ENCODE data around the gene KRTAP19-8. TPM values are rescaled to one million over a fixed set of nuclear protein-coding genes. Genes with fewer than 3 reads are reported as not detected.

Gene KRTAP19-8
- total and polyA plus RNA-seq, 4 donors, result not detected

DNA sequence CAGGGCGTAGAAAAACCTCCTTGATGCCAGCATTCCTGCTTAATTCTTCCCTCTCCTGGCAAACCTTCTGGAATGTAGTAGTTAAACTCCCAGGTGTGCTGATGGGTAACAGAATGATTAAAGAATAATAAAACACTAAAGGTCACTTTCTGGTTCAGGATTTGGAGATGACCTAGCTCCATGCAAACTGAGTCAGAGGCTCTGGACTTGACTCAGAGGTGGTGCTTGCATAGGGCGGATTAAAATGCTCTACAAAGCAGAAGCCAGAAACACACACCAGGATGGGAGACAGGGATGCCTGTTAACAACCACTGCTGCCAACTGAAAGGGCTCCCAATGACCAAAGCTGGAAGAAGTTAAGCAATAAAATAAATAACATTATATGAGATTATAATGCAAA lies 41.5 kb downstream of the KRTAP19-8 start:
- Histone ChIP-seq H3K27ac (ENCODE audit: low read depth in 1 of 2, low read length in 2 of 2) (no peak overlapping the region), H3K27me3 (ENCODE audit: control insufficient read depth in 4 of 4, insufficient read depth in 4 of 4, low read length in 3 of 4) (no peaks in the 10 kb centered on the region), H3K9ac (ENCODE audit: low read depth in 1 of 2, low read length in 2 of 2) (no peak overlapping the region), H3K4me1 (ENCODE audit: control insufficient read depth in 4 of 4, insufficient read depth in 4 of 4, low read length in 3 of 4) (no peaks in the 10 kb centered on the region), H3K36me3 (ENCODE audit: control insufficient read depth in 4 of 4, insufficient read depth in 3 of 4, low read depth in 1 of 4, low read length in 3 of 4) (no peaks in the 10 kb centered on the region), H3K9me3 (ENCODE audit: control insufficient read depth in 4 of 4, low read length in 3 of 4) (no peaks in the 10 kb centered on the region), H3K4me3 (ENCODE audit: low read depth in 1 of 3, low read length in 3 of 3) (no peak overlapping the region)
- TF ChIP-seq SP1 (IDR thresholded peaks at IDR 0.05), result no peak
- TF ChIP-seq, protein P1, sequence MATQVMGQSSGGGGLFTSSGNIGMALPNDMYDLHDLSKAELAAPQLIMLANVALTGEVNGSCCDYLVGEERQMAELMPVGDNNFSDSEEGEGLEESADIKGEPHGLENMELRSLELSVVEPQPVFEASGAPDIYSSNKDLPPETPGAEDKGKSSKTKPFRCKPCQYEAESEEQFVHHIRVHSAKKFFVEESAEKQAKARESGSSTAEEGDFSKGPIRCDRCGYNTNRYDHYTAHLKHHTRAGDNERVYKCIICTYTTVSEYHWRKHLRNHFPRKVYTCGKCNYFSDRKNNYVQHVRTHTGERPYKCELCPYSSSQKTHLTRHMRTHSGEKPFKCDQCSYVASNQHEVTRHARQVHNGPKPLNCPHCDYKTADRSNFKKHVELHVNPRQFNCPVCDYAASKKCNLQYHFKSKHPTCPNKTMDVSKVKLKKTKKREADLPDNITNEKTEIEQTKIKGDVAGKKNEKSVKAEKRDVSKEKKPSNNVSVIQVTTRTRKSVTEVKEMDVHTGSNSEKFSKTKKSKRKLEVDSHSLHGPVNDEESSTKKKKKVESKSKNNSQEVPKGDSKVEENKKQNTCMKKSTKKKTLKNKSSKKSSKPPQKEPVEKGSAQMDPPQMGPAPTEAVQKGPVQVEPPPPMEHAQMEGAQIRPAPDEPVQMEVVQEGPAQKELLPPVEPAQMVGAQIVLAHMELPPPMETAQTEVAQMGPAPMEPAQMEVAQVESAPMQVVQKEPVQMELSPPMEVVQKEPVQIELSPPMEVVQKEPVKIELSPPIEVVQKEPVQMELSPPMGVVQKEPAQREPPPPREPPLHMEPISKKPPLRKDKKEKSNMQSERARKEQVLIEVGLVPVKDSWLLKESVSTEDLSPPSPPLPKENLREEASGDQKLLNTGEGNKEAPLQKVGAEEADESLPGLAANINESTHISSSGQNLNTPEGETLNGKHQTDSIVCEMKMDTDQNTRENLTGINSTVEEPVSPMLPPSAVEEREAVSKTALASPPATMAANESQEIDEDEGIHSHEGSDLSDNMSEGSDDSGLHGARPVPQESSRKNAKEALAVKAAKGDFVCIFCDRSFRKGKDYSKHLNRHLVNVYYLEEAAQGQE (IDR thresholded peaks at IDR 0.05), result no peak
- TF ChIP-seq NR2F2 (IDR thresholded peaks at IDR 0.05), result no peak
- no peak for TF ChIP-seq RXRA (IDR thresholded peaks at IDR 0.05)
- no peak for TF ChIP-seq YY1 (IDR thresholded peaks at IDR 0.05)
- no peak for TF ChIP-seq RAD21 (IDR thresholded peaks at IDR 0.05)
- TF ChIP-seq HNF4G (IDR thresholded peaks at IDR 0.05), result no peak
- TF ChIP-seq JUND (IDR thresholded peaks at IDR 0.05), result no peak
- 70% methylated on average over 2 of the region's 2 CpGs for WGBS
- DNase-seq (ENCODE audit: low spot score), result no peak

GRCh38 chr21:30994932-30995331 lies 43.3 kb downstream of the KRTAP19-8 start:
- DNase-seq (ENCODE audit: low spot score), result no peak
- Histone ChIP-seq H3K4me1 (ENCODE audit: control insufficient read depth in 4 of 4, insufficient read depth in 4 of 4, low read length in 3 of 4) (no peaks in the 10 kb centered on the region), H3K36me3 (ENCODE audit: control insufficient read depth in 4 of 4, insufficient read depth in 3 of 4, low read depth in 1 of 4, low read length in 3 of 4) (no peaks in the 10 kb centered on the region), H3K9me3 (ENCODE audit: control insufficient read depth in 4 of 4, low read length in 3 of 4) (no peaks in the 10 kb centered on the region), H3K27ac (ENCODE audit: low read depth in 1 of 2, low read length in 2 of 2) (no peak overlapping the region), H3K4me3 (ENCODE audit: low read depth in 1 of 3, low read length in 3 of 3) (no peak overlapping the region), H3K27me3 (ENCODE audit: control insufficient read depth in 4 of 4, insufficient read depth in 4 of 4, low read length in 3 of 4) (no peaks in the 10 kb centered on the region), H3K9ac (ENCODE audit: low read depth in 1 of 2, low read length in 2 of 2) (no peak overlapping the region)
- 49% methylated on average over 5 of the region's 5 CpGs for WGBS
- TF ChIP-seq FOXA2 (IDR thresholded peaks at IDR 0.05), result no peak
- no peak for TF ChIP-seq MAX (IDR thresholded peaks at IDR 0.05)
- TF ChIP-seq RAD21 (IDR thresholded peaks at IDR 0.05), result no peak
- TF ChIP-seq, protein P1 (IDR thresholded peaks at IDR 0.05), result no peak
- no peak for TF ChIP-seq JUND (IDR thresholded peaks at IDR 0.05)
- TF ChIP-seq HNF4G (IDR thresholded peaks at IDR 0.05), result no peak
- TF ChIP-seq ZBTB33 (IDR thresholded peaks at IDR 0.05), result no peak
- no peak for TF ChIP-seq RXRA (IDR thresholded peaks at IDR 0.05)
- TF ChIP-seq SP1 (IDR thresholded peaks at IDR 0.05), result no peak
- no peak for TF ChIP-seq NR2F2 (IDR thresholded peaks at IDR 0.05)
- no peak for TF ChIP-seq ATF3 (IDR thresholded peaks at IDR 0.05)
- no peak for TF ChIP-seq YY1 (IDR thresholded peaks at IDR 0.05)
- no peak for TF ChIP-seq CTCF (IDR thresholded peaks at IDR 0.05; ENCODE audit: low read depth, low read length, missing input control)
- no peak for TF ChIP-seq FOXA1 (IDR thresholded peaks at IDR 0.05)
- no peak for TF ChIP-seq GABPA (IDR thresholded peaks at IDR 0.05 in 1 of 2, conservative IDR thresholded peaks at IDR 0.05 in 1 of 2)
- TF ChIP-seq HNF4A (conservative IDR thresholded peaks at IDR 0.05), result no peak
- no peak for TF ChIP-seq EGR1 (IDR thresholded peaks at IDR 0.05; ENCODE audit: low read depth in 2 of 2)
